HepG2 (cell line): Measurements from ENCODE around the gene PHF19.

Experiments
- ATF3 ChIP-seq: sonication (generic); formaldehyde crosslinking; IDR thresholded peaks from 2 replicates; pipeline ENCODE4 v1.4.0; 2020; ENCODE audit warnings: missing genetic modification reagents
- EED ChIP-seq: sonication (generic); formaldehyde crosslinking; IDR thresholded peaks from 2 replicates; pipeline ENCODE4 v1.5.0; 2020; ENCODE audit warnings: mild to moderate bottlenecking, missing genetic modification reagents
- ETV5 ChIP-seq: IDR thresholded peaks from 2 replicates; pipeline ENCODE4 v1.6.1; 2018; ENCODE audit warnings: missing biosample characterization, missing genetic modification reagents, inconsistent platforms, borderline replicate concordance
- FOXC1 ChIP-seq: sonication (generic); formaldehyde crosslinking; IDR thresholded peaks from 2 replicates; pipeline ENCODE4 v1.8.0; 2022; ENCODE audit warnings: mild to moderate bottlenecking, missing genetic modification reagents, borderline replicate concordance
- POLR2A ChIP-seq, 2 experiments: IDR thresholded peaks; 2 replicates each; pipeline ENCODE4 v1.6.1; 2011; ENCODE audit warnings: low read depth in 2 of 2, low read length in 2 of 2, mild to moderate bottlenecking in 1 of 2, moderate library complexity in 1 of 2; ENCODE audit not compliant: insufficient read depth in 1 of 2
- RAD51 ChIP-seq: fragments of 450-650 bp; IDR thresholded peaks from 2 replicates; pipeline ENCODE4 v1.6.1; 2016; ENCODE audit warnings: borderline replicate concordance
- RFX5 ChIP-seq: IDR thresholded peaks from 2 replicates; pipeline ENCODE4 v1.6.1; 2011; ENCODE audit warnings: low read depth, low read length, improper control_type of control experiment
- SMAD3 ChIP-seq: sonication (generic); formaldehyde crosslinking; IDR thresholded peaks from 2 replicates; pipeline ENCODE4 v1.4.0; 2020; ENCODE audit warnings: missing genetic modification reagents
- TAF1 ChIP-seq: sonication (generic); formaldehyde crosslinking; IDR thresholded peaks from 2 replicates; pipeline ENCODE4 v1.4.0; 2020; ENCODE audit warnings: missing genetic modification reagents
- TARDBP ChIP-seq: sonication (generic); formaldehyde crosslinking; IDR thresholded peaks from 2 replicates; pipeline ENCODE4 v1.8.0; 2022; ENCODE audit warnings: mild to moderate bottlenecking, missing genetic modification reagents
- ZNF10 ChIP-seq: sonication (generic); formaldehyde crosslinking; IDR thresholded peaks from 2 replicates; pipeline ENCODE4 v1.4.0; 2020; ENCODE audit warnings: mild to moderate bottlenecking, low read depth, missing genetic modification reagents, borderline replicate concordance
- ZNF138 ChIP-seq: sonication (generic); formaldehyde crosslinking; IDR thresholded peaks from 2 replicates; pipeline ENCODE4 v1.5.0; 2020; ENCODE audit warnings: mild to moderate bottlenecking, low read depth, missing genetic modification reagents
- ZNF44 ChIP-seq: sonication (generic); formaldehyde crosslinking; IDR thresholded peaks from 2 replicates; pipeline ENCODE4 v1.5.1; 2020; ENCODE audit warnings: mild to moderate bottlenecking, missing genetic modification reagents

- TF ChIP-seq SMAD3 (CRISPR knock-in tag) (no peak), ETV5 (CRISPR knock-in tag) (no peak), TAF1 (CRISPR knock-in tag) (no peak), RFX5 (no peak), TARDBP (no peak), FOXC1 (CRISPR knock-in tag) (no peak), ATF3 (no peak), ZNF44 (CRISPR knock-in tag) (no peak), POLR2A (IDR thresholded peaks at IDR 0.05; ENCODE audit: insufficient read depth in 1 of 2, low read depth in 2 of 2, low read length in 2 of 2) (no peak), EED (no peak), ZNF10 (CRISPR knock-in tag) (no peak), ZNF138 (CRISPR knock-in tag) (no peak), RAD51 (no peak)
Measured at GRCh38 chr9:120895951-120896350, 19.0 kb upstream of the PHF19 start.
